GM18507 (cell line): ENCODE results near the gene DMD.

Experiments
- DNase-seq: peaks from one replicate; pipeline ENCODE4 v3.0.0; 2011; ENCODE audit warnings: low read depth; ENCODE audit not compliant: insufficient read length; ENCODE audit errors: extremely low spot score
- FAIRE-seq: peaks from 2 replicates; lab custom pipeline; 2011; peaks lifted over from hg19 to GRCh38; lab: Jason Lieb, UNC

Gene DMD

DNA sequence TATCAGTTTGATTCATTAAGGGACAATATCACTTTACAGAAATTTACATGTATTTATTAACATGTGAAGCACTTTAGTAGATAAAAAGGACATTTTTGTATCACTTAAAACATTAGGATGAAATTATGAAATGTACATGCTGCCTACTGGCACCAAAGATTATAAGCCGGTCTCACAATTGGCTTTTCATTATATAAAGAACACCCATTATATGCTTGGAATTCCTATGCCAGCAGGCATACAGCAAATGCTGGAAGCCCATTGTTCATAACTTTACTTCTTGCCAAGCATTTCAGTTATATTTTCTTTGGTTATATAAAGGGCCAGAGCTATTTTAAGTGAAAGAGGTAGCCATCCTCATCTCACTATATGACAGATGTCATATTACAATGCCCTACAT lies 145.9 kb downstream of the DMD start:
- FAIRE-seq, result no peak
- DNase-seq, result no peak

DNA sequence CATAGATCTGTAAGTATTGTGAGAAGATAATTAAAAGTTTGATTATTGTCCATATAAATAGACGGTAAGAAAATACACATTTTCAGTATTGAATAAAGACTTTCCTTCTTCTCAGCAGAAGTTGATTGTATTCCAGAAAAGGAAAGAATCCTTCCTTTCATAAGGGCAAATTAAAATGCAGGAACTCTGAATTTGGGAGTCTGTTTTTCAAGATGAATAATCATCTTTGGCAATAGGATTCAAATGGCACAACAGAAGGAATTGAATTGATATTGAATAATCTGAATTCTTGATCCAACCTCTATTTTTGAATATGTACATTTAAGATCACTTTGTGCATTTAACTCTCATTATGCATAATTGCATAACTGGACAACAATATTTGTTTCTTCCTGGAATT lies 149.3 kb downstream of the DMD start:
- no peak for DNase-seq
- no peak for FAIRE-seq

GRCh38 chrX:33053001-33053400 lies 158.3 kb downstream of the DMD start:
- DNase-seq, result no peak
- FAIRE-seq, result no peak

GRCh38 chrX:33045882-33046281 lies 165.5 kb downstream of the DMD start:
- FAIRE-seq, result no peak
- DNase-seq, result no peak

DNA sequence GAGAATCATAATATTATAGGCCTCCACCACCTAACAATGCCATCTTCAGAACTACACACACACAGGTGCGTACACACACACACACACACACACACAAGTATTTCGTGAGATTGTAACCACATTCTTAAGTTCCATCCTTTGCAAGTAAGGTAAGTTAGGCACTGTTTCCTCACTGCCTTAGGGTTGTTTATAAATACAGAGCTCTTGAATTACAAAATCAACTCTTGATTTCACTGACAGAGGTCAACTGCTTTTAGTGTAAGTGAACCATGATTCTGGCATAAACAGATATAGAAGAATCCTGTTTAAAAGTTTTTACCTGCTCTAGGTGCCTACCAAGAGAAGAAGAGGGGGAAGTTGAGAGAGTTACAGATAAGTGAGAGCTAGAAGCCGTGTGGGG lies 166.1 kb downstream of the DMD start:
- FAIRE-seq, result no peak
- no peak for DNase-seq

DNA sequence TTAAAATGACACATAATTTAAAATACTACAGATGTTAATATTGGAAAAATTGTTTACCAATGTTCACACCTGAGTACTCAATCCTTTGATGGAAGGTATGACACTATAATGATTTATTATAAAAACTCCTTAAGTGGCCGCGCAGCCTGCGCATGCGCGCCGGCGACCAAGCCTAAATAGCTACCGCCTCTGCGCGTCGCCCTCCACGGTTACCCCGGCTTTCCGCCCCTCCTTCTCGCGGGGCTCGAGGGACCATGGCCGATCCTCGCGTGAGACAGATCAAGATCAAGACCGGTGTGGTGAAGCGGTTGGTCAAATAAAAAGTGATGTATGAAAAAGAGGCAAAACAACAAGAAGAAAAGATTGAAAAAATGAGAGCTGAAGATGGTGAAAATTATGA lies 170.2 kb downstream of the DMD start:
- no peak for DNase-seq
- peak; percentile 87 for FAIRE-seq

DNA sequence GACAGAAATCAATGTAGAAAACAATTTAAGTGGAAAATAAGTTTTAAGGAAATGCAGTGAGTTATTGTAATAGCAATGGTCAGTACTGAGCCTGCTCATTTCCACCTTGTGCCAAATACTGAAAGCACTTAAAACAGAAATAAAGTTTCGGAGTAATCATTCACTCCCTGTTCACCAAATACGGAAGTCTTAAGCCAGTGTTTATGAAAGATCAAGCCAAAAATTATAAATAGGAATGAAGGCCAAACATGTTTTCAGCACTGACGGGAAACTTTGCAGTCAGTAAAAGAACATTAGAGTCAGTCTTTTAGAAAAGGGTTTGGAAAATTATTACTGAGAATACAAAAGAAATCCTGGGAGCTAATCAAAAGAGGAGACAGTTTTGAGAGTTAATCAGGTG lies 178.6 kb downstream of the DMD start:
- FAIRE-seq (no peak), DNase-seq (no peak)

GRCh38 chrX:33014949-33015348 lies 196.4 kb downstream of the DMD start:
- FAIRE-seq, result no peak
- no peak for DNase-seq

- DNase-seq (no peak), FAIRE-seq (no peak)
Measured at GRCh38 chrX:33014086-33014485, 197.3 kb downstream of the DMD start.

- DNase-seq, result no peak
- FAIRE-seq, result no peak
Measured at GRCh38 chrX:33001107-33001506, 210.2 kb downstream of the DMD start.

- FAIRE-seq, result no peak
- DNase-seq, result no peak
Measured at GRCh38 chrX:32998776-32999175, 212.6 kb downstream of the DMD start.

- no peak for DNase-seq
- no peak for FAIRE-seq
Measured at GRCh38 chrX:32995427-32995826, 215.9 kb downstream of the DMD start.

DNA sequence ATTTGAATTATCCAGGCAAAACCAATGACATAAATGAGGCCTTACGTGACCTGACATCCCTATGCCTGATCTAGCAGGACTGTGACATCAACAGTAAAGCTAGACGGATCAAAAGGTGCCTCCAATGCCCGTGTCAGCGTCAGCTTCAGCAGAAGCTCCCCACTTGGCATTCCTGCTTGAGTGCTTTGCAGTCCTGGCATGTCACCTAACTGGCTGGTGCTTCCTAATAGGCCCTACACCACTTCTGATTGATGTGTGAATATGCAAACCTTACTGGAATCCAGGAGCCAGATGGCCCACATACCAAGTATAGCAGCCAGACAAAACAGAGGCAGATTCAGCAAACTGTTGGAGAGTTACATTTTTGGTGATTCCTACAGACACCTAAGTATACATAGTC lies 224.2 kb downstream of the DMD start:
- DNase-seq (no peak), FAIRE-seq (no peak)

GRCh38 chrX:32985544-32985943 lies 225.8 kb downstream of the DMD start:
- DNase-seq (no peak), FAIRE-seq (no peak)

- no peak for DNase-seq
Measured at GRCh38 chrX:32966821-32967355, 244.5 kb downstream of the DMD start.

DNA sequence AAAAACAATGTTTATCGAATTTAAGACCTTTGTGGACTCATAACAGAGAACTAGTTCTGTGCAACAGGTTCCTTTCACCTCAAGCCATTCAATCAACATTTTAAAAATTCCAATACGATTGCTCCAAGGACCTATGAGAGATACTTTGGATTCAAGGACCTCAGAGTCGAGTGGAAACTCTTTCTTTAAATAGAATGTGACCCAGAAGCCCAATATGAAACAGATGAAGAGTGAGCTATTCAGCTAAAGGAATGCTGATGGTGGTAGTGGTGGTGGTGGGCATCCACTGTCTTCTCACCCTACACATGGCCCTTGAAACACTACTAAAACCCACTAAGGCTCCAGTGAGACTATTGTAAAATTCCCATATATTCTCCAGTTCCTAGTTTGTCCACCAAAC lies 257.2 kb downstream of the DMD start:
- no peak for FAIRE-seq

More at GRCh38 chrX:32966821-32967355, 244.5 kb downstream of the DMD start:
- no peak for FAIRE-seq

DNA sequence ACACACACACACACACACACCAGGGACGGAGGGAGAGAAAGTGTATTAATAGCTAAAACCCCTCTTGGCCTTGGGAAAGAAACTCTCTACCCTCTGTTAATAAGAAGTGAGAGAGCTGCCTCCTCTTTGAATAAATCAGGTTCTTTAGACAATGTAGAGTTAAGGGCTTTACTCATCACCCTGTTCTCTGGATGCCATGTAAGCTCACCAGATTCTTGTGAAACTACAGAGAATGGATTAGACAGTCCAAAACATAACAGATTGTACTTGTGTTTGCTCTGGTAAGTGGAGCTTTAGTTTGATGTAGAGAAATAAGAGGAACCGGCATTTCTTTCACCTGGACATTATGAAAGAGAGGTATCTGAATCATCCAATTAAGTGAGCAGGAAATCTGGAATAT lies 263.2 kb downstream of the DMD start:
- FAIRE-seq, result no peak
- no peak for DNase-seq

More for the DNA sequence above, 257.2 kb downstream of the DMD start:
- DNase-seq, result no peak

DNA sequence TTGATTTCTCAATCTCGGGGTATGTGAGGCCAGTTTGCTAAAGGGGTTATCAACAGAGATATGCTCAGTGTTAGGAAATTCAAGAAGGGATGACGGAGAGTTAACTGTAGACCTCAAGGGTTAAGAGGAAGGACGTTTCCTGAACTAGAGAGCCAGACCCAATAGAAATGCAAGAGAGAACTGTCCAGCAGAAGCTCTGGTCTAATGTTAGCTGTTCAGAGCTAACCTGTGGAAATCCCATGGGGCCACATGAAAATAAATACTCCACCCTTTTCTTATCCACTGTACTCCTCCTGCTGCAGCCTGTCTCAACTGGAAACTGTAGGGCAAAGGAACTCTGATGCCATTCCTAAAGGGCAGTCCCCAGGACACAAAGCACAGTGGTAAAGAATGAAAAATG lies 274.3 kb downstream of the DMD start:
- no peak for DNase-seq
- no peak for FAIRE-seq

- no peak for FAIRE-seq
- DNase-seq, result no peak
Measured at GRCh38 chrX:32933548-32933947, 277.8 kb downstream of the DMD start.

GRCh38 chrX:32929040-32929439 lies 282.3 kb downstream of the DMD start:
- DNase-seq (no peak), FAIRE-seq (no peak)

- DNase-seq (no peak), FAIRE-seq (no peak)
Measured at GRCh38 chrX:32896088-32896487, 315.3 kb downstream of the DMD start.

DNA sequence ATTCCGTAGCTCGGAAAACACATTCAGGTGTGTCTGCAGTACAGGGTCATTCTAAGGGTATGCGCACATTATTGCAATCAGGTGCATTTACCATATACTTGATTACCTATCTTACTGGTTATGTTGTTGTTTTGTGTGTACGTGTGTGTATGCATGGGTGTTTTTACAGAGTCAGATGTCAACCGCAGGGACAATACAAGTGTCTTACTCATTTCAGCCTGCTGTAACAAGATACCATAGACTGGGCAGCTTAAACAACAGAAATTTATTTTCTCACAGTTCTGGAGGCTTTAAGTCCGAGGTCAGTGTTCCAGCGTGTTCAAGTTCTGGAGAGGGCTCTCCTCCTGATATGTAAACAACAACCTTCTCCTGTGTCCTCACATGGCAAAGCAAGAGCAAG lies 316.7 kb downstream of the DMD start:
- DNase-seq (no peak), FAIRE-seq (no peak)
